ENCODE data around the gene TOMM7. TPM values are rescaled to one million over a fixed set of nuclear protein-coding genes. Genes with fewer than 3 reads are reported as not detected.

TOMM7 gene
- total RNA-seq, 3 donors from 2014 or later (not counting 1 experiment from before 2014, with no cell fraction given), result 194 to 286 (median 269) TPM

GRCh38 chr7:22802426-22802825, 20.2 kb downstream of the TOMM7 start:
- intact Hi-C loops (cut with micrococcal nuclease), result no loop called here
- no peaks in the 10 kb centered on the region for H3K36me3 Mint-ChIP-seq
- 92% methylated on average over 4 of the region's 4 CpGs for WGBS (ENCODE audit: insufficient coverage)
- DNase-seq, result no peak
- H3K9me3 Mint-ChIP-seq, result no peaks in the 10 kb centered on the region
- Histone ChIP-seq H3K36me3 (ENCODE audit: control insufficient read depth, insufficient read depth, low read length) (no peaks in the 10 kb centered on the region), H3K4me1 (ENCODE audit: control insufficient read depth, insufficient read depth, low read length) (no peaks in the 10 kb centered on the region), H3K4me3 (ENCODE audit: low read length) (no peak overlapping the region), H3K9me3 (ENCODE audit: control insufficient read depth, insufficient read depth, low read length) (no peaks in the 10 kb centered on the region), H3K27ac (ENCODE audit: low read length) (no peak overlapping the region), H3K27me3 (ENCODE audit: control insufficient read depth, insufficient read depth, low read length) (no peaks in the 10 kb centered on the region)
- no peak for ATAC-seq
- H3K4me1 Mint-ChIP-seq, result no peaks in the 10 kb centered on the region
- no peak for TF ChIP-seq CTCF (IDR thresholded peaks at IDR 0.05)
- H3K27ac Mint-ChIP-seq, result no peak overlapping the region
- H3K27me3 Mint-ChIP-seq (ENCODE audit: low read depth in 2 of 2), result peaks cover 0 to 13% of the 10 kb centered on the region in 2 donors
- no peak overlapping the region for H3K4me3 Mint-ChIP-seq

- TF ChIP-seq CTCF (IDR thresholded peaks at IDR 0.05), result no peak
- no peaks in the 10 kb centered on the region for H3K4me1 Mint-ChIP-seq
Observed at GRCh38 chr7:22801912-22802311, 20.7 kb downstream of the TOMM7 start.

GRCh38 chr7:22799633-22800032, 23.0 kb downstream of the TOMM7 start:
- Mint-ChIP-seq H3K36me3 (no peaks in the 10 kb centered on the region), H3K4me1 (no peaks in the 10 kb centered on the region), H3K4me3 (no peak overlapping the region), H3K27ac (no peak overlapping the region), H3K27me3 (ENCODE audit: low read depth in 2 of 2) (peaks cover 0 to 13% of the 10 kb centered on the region in 2 donors), H3K9me3 (no peaks in the 10 kb centered on the region)
- intact Hi-C loops (cut with micrococcal nuclease), result no loop called here
- H3K9me3 ChIP-seq (ENCODE audit: control insufficient read depth, insufficient read depth, low read length), result no peaks in the 10 kb centered on the region
- no peak for DNase-seq
- no peaks in the 10 kb centered on the region for H3K4me1 ChIP-seq (ENCODE audit: control insufficient read depth, insufficient read depth, low read length)
- ATAC-seq, result no peak
- H3K27ac ChIP-seq (ENCODE audit: low read length), result no peak overlapping the region
- TF ChIP-seq CTCF (IDR thresholded peaks at IDR 0.05), result no peak
- no peaks in the 10 kb centered on the region for H3K36me3 ChIP-seq (ENCODE audit: control insufficient read depth, insufficient read depth, low read length)
- 90% methylated on average over 2 of the region's 2 CpGs for WGBS (ENCODE audit: insufficient coverage)
- H3K27me3 ChIP-seq (ENCODE audit: control insufficient read depth, insufficient read depth, low read length), result no peaks in the 10 kb centered on the region
- H3K4me3 ChIP-seq (ENCODE audit: low read length), result no peak overlapping the region

More at GRCh38 chr7:22801912-22802311, 20.7 kb downstream of the TOMM7 start:
- Mint-ChIP-seq H3K27ac (no peak overlapping the region), H3K36me3 (no peaks in the 10 kb centered on the region), H3K27me3 (ENCODE audit: low read depth in 2 of 2) (peaks cover 0 to 13% of the 10 kb centered on the region in 2 donors), H3K4me3 (no peak overlapping the region), H3K9me3 (no peaks in the 10 kb centered on the region)
- intact Hi-C loops (cut with micrococcal nuclease), result no loop called here
- Histone ChIP-seq H3K27ac (ENCODE audit: low read length) (no peak overlapping the region), H3K27me3 (ENCODE audit: control insufficient read depth, insufficient read depth, low read length) (no peaks in the 10 kb centered on the region), H3K4me3 (ENCODE audit: low read length) (no peak overlapping the region), H3K36me3 (ENCODE audit: control insufficient read depth, insufficient read depth, low read length) (no peaks in the 10 kb centered on the region), H3K9me3 (ENCODE audit: control insufficient read depth, insufficient read depth, low read length) (no peaks in the 10 kb centered on the region), H3K4me1 (ENCODE audit: control insufficient read depth, insufficient read depth, low read length) (no peaks in the 10 kb centered on the region)
- DNase-seq (no peak), ATAC-seq (no peak)
- WGBS (ENCODE audit: insufficient coverage), result 93% methylated on average over 3 of the region's 4 CpGs

All from natural killer cell (primary cell).